Left lung (tissue), 10 donors: Measurements from ENCODE around the gene ZBTB25. TPM values are rescaled to one million over a fixed set of nuclear protein-coding genes. Genes with fewer than 3 reads are reported as not detected.

ENCODE experiments used
- ATAC-seq: fragments of 200-7000 bp; cut with Tn5 transposase; one replicate; pipeline ENCODE4 v1.9.1; 2020; ENCODE audit warnings: moderate library complexity
- DNase-seq, 4 donors: peaks; one replicate each; pipeline ENCODE4 v3.0.0-alpha.2; 2013 to 2020
- H3K27ac ChIP-seq, 2 donors: fragments of 200-600 bp; sonication (generic) in 1 of 2; one replicate each; pipeline versions ENCODE4 v1.5.0 to v1.8.0; 2020 to 2021
- H3K27me3 ChIP-seq, 2 donors: fragments of 200-600 bp; sonication (generic) in 1 of 2; one replicate each; pipeline versions ENCODE4 v1.5.0 to v1.8.0; 2020 to 2021
- H3K36me3 ChIP-seq, 2 donors: fragments of 200-600 bp; sonication (generic) in 1 of 2; one replicate each; pipeline versions ENCODE4 v1.5.0 to v1.8.0; 2020 to 2021
- H3K4me1 ChIP-seq, 2 donors: fragments of 200-600 bp; one replicate each; pipeline ENCODE4 v1.8.0; 2021
- H3K4me3 ChIP-seq, 2 donors: fragments of 200-600 bp; sonication (generic) in 1 of 2; one replicate each; pipeline versions ENCODE4 v1.5.0 to v1.8.0; 2020 to 2021; ENCODE audit warnings: mild to moderate bottlenecking in 1 of 2
- H3K9me3 ChIP-seq, 2 donors: fragments of 200-600 bp; sonication (generic) in 1 of 2; one replicate each; pipeline versions ENCODE4 v1.5.0 to v1.8.0; 2020 to 2021
- CTCF ChIP-seq, 2 donors: fragments of 200-600 bp; sonication (generic) in 1 of 2; IDR thresholded peaks; one replicate each; pipeline versions ENCODE4 v1.5.0 to v1.8.0; 2021; ENCODE audit warnings: antibody characterized with exemption in 2 of 2
- intact Hi-C, 2 donors: fragments of 100-400 bp; cut with DNase I; formaldehyde crosslinking; loops; one replicate each; pipeline versions ENCODE4 v1.11.2 to v1.14.2; 2022
- polyA plus RNA-seq, 6 donors: library from polyadenylated mRNA; unstranded; fragments of 120-200 nt; gene quantifications; one replicate each; pipeline ENCODE4 v1.2.1, GENCODE V29; 2013; ENCODE audit not compliant: insufficient read length in 6 of 6
- total RNA-seq, 2 donors: library from RNA; stranded (reverse); fragmentation: NEBNext Ultra II Directional; extraction: Animal tissue kit (Norgen Biotek cat#: 25700); gene quantifications; one replicate each; pipeline ENCODE4 v1.2.1, GENCODE V29; 2021
- donor health status: DM: no; HTN: yes; CAD: no.
- donor health status: DM: no; HTN: no; CAD: no.

ZBTB25 gene
- total and polyA plus RNA-seq, 8 donors, result 10.1 to 18.5 (median 13.7) TPM

- intact Hi-C loops, result no loop called here
- no peaks in the 10 kb centered on the region for H3K36me3 ChIP-seq
- TF ChIP-seq CTCF (IDR thresholded peaks at IDR 0.05), result no peak
- ATAC-seq (no peak), DNase-seq (no peak)
- no peak overlapping the region for H3K4me3 ChIP-seq
- peaks cover 38 to 77% of the 10 kb centered on the region in 2 donors for H3K4me1 ChIP-seq
- no peaks in the 10 kb centered on the region for H3K27me3 ChIP-seq
- no peaks in the 10 kb centered on the region for H3K9me3 ChIP-seq
- no peak overlapping the region for H3K27ac ChIP-seq
These were observed 4.7 kb upstream of the ZBTB25 start for GRCh38 chr14:64508215-64508776.

GRCh38 chr14:64507376-64508156 is 3.9 kb upstream of the ZBTB25 start:
- ATAC-seq (no peak), DNase-seq (no peak)
- peaks cover 42 to 74% of the 10 kb centered on the region in 2 donors for H3K4me1 ChIP-seq
- peak overlapping the region in 1 of 2 donors; percentile 100 for H3K27ac ChIP-seq
- H3K9me3 ChIP-seq, result no peaks in the 10 kb centered on the region
- H3K27me3 ChIP-seq, result no peaks in the 10 kb centered on the region
- no peak overlapping the region for H3K4me3 ChIP-seq
- no peak for TF ChIP-seq CTCF (IDR thresholded peaks at IDR 0.05)
- no peaks in the 10 kb centered on the region for H3K36me3 ChIP-seq
- intact Hi-C loops, result no loop called here

- peak overlapping the region in 1 of 2 donors; percentile 86 for H3K4me3 ChIP-seq
- no peaks in the 10 kb centered on the region for H3K27me3 ChIP-seq
- H3K36me3 ChIP-seq, result no peaks in the 10 kb centered on the region
- no peak for TF ChIP-seq CTCF (IDR thresholded peaks at IDR 0.05)
- intact Hi-C loops, result no loop called here
- H3K27ac ChIP-seq, result peak overlapping the region; percentile 49 to 100
- H3K4me1 ChIP-seq, result peaks cover 50 to 74% of the 10 kb centered on the region in 2 donors
- ATAC-seq (no peak), DNase-seq (no peak)
- H3K9me3 ChIP-seq, result no peaks in the 10 kb centered on the region
These were observed 3.1 kb upstream of the ZBTB25 start for GRCh38 chr14:64506721-64507120.

GRCh38 chr14:64504897-64505794 is 1.5 kb upstream of the ZBTB25 start:
- intact Hi-C loops, result no loop called here
- no peaks in the 10 kb centered on the region for H3K9me3 ChIP-seq
- H3K27me3 ChIP-seq, result no peaks in the 10 kb centered on the region
- ATAC-seq (peak; percentile 61), DNase-seq (peak; percentile 89 to 96 (median 93))
- H3K4me3 ChIP-seq, result peak overlapping the region; percentile 86
- peak overlapping the region; percentile 100 for H3K27ac ChIP-seq
- no peaks in the 10 kb centered on the region for H3K36me3 ChIP-seq
- no peak for TF ChIP-seq CTCF (IDR thresholded peaks at IDR 0.05)
- H3K4me1 ChIP-seq, result peaks cover 44 to 74% of the 10 kb centered on the region in 2 donors
